Measurements from ENCODE around the gene PRAME. TPM values are rescaled to one million over a fixed set of nuclear protein-coding genes. Genes with fewer than 3 reads are reported as not detected.
"Not testable (repeated sequence)": the region's sequence is repeated elsewhere in the genome, so short reads cannot be mapped to it uniquely, and the experiment has no call there.

The PRAME gene
- polyA plus RNA-seq (2013), result 0.03 TPM

- H3K4me1 ChIP-seq (ENCODE audit: control extremely low read depth in 1 of 4, control insufficient read depth in 4 of 4, insufficient read depth in 4 of 4, low read length in 3 of 4), result peaks cover 0 to 2% (median 0%) of the 10 kb centered on the region in 4 experiments
- 57% methylated on average over 15 of the region's 32 CpGs for WGBS (ENCODE audit: insufficient coverage)
- H3K36me3 ChIP-seq (ENCODE audit: control insufficient read depth in 4 of 4, insufficient read depth in 4 of 4, low read length in 3 of 4), result no peaks in the 10 kb centered on the region
- ChIA-PET CTCF (interaction anchor here (0.8 to 3.5 kb wide), 6 partner anchors 8 to 22 kb away, joined by 3 to 13 read pairs (median 4); no protein-coding TSS in a partner anchor), POLR2A (interaction anchor here (0.5 kb wide), 1 partner anchor 50 kb away, joined by 3 read pairs; no protein-coding TSS in a partner anchor)
- no peak within 1 kb of the TSS for H3K4me3 ChIP-seq (ENCODE audit: control insufficient read depth in 1 of 7, extremely low read depth in 1 of 7, insufficient read depth in 4 of 7, low read depth in 2 of 7, low read length in 6 of 7)
- H3K9me3 ChIP-seq (ENCODE audit: control extremely low read depth in 1 of 5, control insufficient read depth in 4 of 5, insufficient read depth in 2 of 5, low read depth in 1 of 5, low read length in 4 of 5), result no peaks in the 10 kb centered on the region
- peak; percentile 84 to 91 (median 88) for DNase-seq
- H3K27me3 ChIP-seq (replicated peaks in 2 of 5; ENCODE audit: control insufficient read depth in 4 of 5, insufficient read depth in 5 of 5, low read length in 4 of 5), result no peaks in the 10 kb centered on the region
- peak within 1 kb of the TSS in 1 of 2 experiments; percentile 93 for H3K27ac ChIP-seq (ENCODE audit: insufficient read depth in 1 of 2, low read depth in 1 of 2, low read length in 2 of 2, poor library complexity in 1 of 2, severe bottlenecking in 2 of 2)
Measured at GRCh38 chr22:22558972-22559603, at the start of gene PRAME. PRAME (minus strand) TSS chr22:22559265; CDS start chr22:22556832, 2,433 bp downstream.

GRCh38 chr22:22608022-22608421, 49.0 kb upstream of the PRAME start:
- WGBS (ENCODE audit: insufficient coverage), result 100% methylated on average over 3 of the region's 3 CpGs
- POLR2A ChIA-PET; H3K27me3 ChIP-seq (replicated peaks in 2 of 5; ENCODE audit: control insufficient read depth in 4 of 5, insufficient read depth in 5 of 5, low read length in 4 of 5); H3K36me3 ChIP-seq (ENCODE audit: control insufficient read depth in 4 of 4, insufficient read depth in 4 of 4, low read length in 3 of 4); H3K9me3 ChIP-seq (ENCODE audit: control extremely low read depth in 1 of 5, control insufficient read depth in 4 of 5, insufficient read depth in 2 of 5, low read depth in 1 of 5, low read length in 4 of 5); H3K4me1 ChIP-seq (ENCODE audit: control extremely low read depth in 1 of 4, control insufficient read depth in 4 of 4, insufficient read depth in 4 of 4, low read length in 3 of 4); CTCF ChIA-PET; DNase-seq; H3K4me3 ChIP-seq (ENCODE audit: control insufficient read depth in 1 of 7, extremely low read depth in 1 of 7, insufficient read depth in 4 of 7, low read depth in 2 of 7, low read length in 6 of 7); H3K27ac ChIP-seq (ENCODE audit: insufficient read depth in 1 of 2, low read depth in 1 of 2, low read length in 2 of 2, poor library complexity in 1 of 2, severe bottlenecking in 2 of 2): not testable (repeated sequence)

- H3K9me3 ChIP-seq (ENCODE audit: control extremely low read depth in 1 of 5, control insufficient read depth in 4 of 5, insufficient read depth in 2 of 5, low read depth in 1 of 5, low read length in 4 of 5), result peaks cover 0 to 5% (median 2%) of the 10 kb centered on the region in 5 experiments
- no peaks in the 10 kb centered on the region for H3K36me3 ChIP-seq (ENCODE audit: control insufficient read depth in 4 of 4, insufficient read depth in 4 of 4, low read length in 3 of 4)
- no peak overlapping the region for H3K27ac ChIP-seq (ENCODE audit: insufficient read depth in 1 of 2, low read depth in 1 of 2, low read length in 2 of 2, poor library complexity in 1 of 2, severe bottlenecking in 2 of 2)
- no peak overlapping the region for H3K4me3 ChIP-seq (ENCODE audit: control insufficient read depth in 1 of 7, extremely low read depth in 1 of 7, insufficient read depth in 4 of 7, low read depth in 2 of 7, low read length in 6 of 7)
- ChIA-PET POLR2A (no interaction called here), CTCF (interaction anchor here (1.1 to 1.3 kb wide), 3 partner anchors 13 to 182 kb away, joined by 3 to 4 read pairs (median 3); no protein-coding TSS in a partner anchor)
- WGBS (ENCODE audit: insufficient coverage), result 20% methylated on average over 1 of the region's 3 CpGs
- peaks cover 0 to 3% (median 0%) of the 10 kb centered on the region in 4 experiments for H3K4me1 ChIP-seq (ENCODE audit: control extremely low read depth in 1 of 4, control insufficient read depth in 4 of 4, insufficient read depth in 4 of 4, low read length in 3 of 4)
- no peaks in the 10 kb centered on the region for H3K27me3 ChIP-seq (replicated peaks in 2 of 5; ENCODE audit: control insufficient read depth in 4 of 5, insufficient read depth in 5 of 5, low read length in 4 of 5)
- DNase-seq, result peak in 2 of 3 donors; percentile 34 to 49
Measured at GRCh38 chr22:22605074-22605404, 46.0 kb upstream of the PRAME start.

- DNase-seq, result no peak
- 83% methylated on average over 2 of the region's 3 CpGs for WGBS (ENCODE audit: insufficient coverage)
- no peaks in the 10 kb centered on the region for H3K36me3 ChIP-seq (ENCODE audit: control insufficient read depth in 4 of 4, insufficient read depth in 4 of 4, low read length in 3 of 4)
- CTCF ChIA-PET, result interaction anchor here (1.1 to 1.2 kb wide), 2 partner anchors 13 to 182 kb away, joined by 3 to 4 read pairs; no protein-coding TSS in a partner anchor
- H3K27ac ChIP-seq (ENCODE audit: insufficient read depth in 1 of 2, low read depth in 1 of 2, low read length in 2 of 2, poor library complexity in 1 of 2, severe bottlenecking in 2 of 2), result no peak overlapping the region
- no peaks in the 10 kb centered on the region for H3K27me3 ChIP-seq (replicated peaks in 2 of 5; ENCODE audit: control insufficient read depth in 4 of 5, insufficient read depth in 5 of 5, low read length in 4 of 5)
- H3K4me1 ChIP-seq (ENCODE audit: control extremely low read depth in 1 of 4, control insufficient read depth in 4 of 4, insufficient read depth in 4 of 4, low read length in 3 of 4), result peaks cover 0 to 3% (median 0%) of the 10 kb centered on the region in 4 experiments
- H3K4me3 ChIP-seq (ENCODE audit: control insufficient read depth in 1 of 7, extremely low read depth in 1 of 7, insufficient read depth in 4 of 7, low read depth in 2 of 7, low read length in 6 of 7), result no peak overlapping the region
- H3K9me3 ChIP-seq (ENCODE audit: control extremely low read depth in 1 of 5, control insufficient read depth in 4 of 5, insufficient read depth in 2 of 5, low read depth in 1 of 5, low read length in 4 of 5), result peaks cover 0 to 5% (median 2%) of the 10 kb centered on the region in 5 experiments
- POLR2A ChIA-PET, result no interaction called here
Measured at GRCh38 chr22:22604326-22605073, 45.4 kb upstream of the PRAME start.

GRCh38 chr22:22603470-22603947, 44.4 kb upstream of the PRAME start:
- H3K27ac ChIP-seq (ENCODE audit: insufficient read depth in 1 of 2, low read depth in 1 of 2, low read length in 2 of 2, poor library complexity in 1 of 2, severe bottlenecking in 2 of 2), result no peak overlapping the region
- WGBS (ENCODE audit: insufficient coverage), result 100% methylated on average over 2 of the region's 3 CpGs
- peaks cover 0 to 5% (median 2%) of the 10 kb centered on the region in 5 experiments for H3K9me3 ChIP-seq (ENCODE audit: control extremely low read depth in 1 of 5, control insufficient read depth in 4 of 5, insufficient read depth in 2 of 5, low read depth in 1 of 5, low read length in 4 of 5)
- H3K36me3 ChIP-seq (ENCODE audit: control insufficient read depth in 4 of 4, insufficient read depth in 4 of 4, low read length in 3 of 4), result no peaks in the 10 kb centered on the region
- CTCF ChIA-PET, result no interaction called here
- H3K4me3 ChIP-seq (ENCODE audit: control insufficient read depth in 1 of 7, extremely low read depth in 1 of 7, insufficient read depth in 4 of 7, low read depth in 2 of 7, low read length in 6 of 7), result no peak overlapping the region
- POLR2A ChIA-PET, result no interaction called here
- H3K27me3 ChIP-seq (replicated peaks in 2 of 5; ENCODE audit: control insufficient read depth in 4 of 5, insufficient read depth in 5 of 5, low read length in 4 of 5), result peaks cover 0 to 3% (median 0%) of the 10 kb centered on the region in 5 experiments
- no peak for DNase-seq
- peaks cover 0 to 3% (median 0%) of the 10 kb centered on the region in 4 experiments for H3K4me1 ChIP-seq (ENCODE audit: control extremely low read depth in 1 of 4, control insufficient read depth in 4 of 4, insufficient read depth in 4 of 4, low read length in 3 of 4)

GRCh38 chr22:22600531-22601261, 41.6 kb upstream of the PRAME start:
- H3K36me3 ChIP-seq (ENCODE audit: control insufficient read depth in 4 of 4, insufficient read depth in 4 of 4, low read length in 3 of 4), result no peaks in the 10 kb centered on the region
- no peak overlapping the region for H3K27ac ChIP-seq (ENCODE audit: insufficient read depth in 1 of 2, low read depth in 1 of 2, low read length in 2 of 2, poor library complexity in 1 of 2, severe bottlenecking in 2 of 2)
- WGBS (ENCODE audit: insufficient coverage), result 89% methylated on average over 6 of the region's 6 CpGs
- H3K4me3 ChIP-seq (ENCODE audit: control insufficient read depth in 1 of 7, extremely low read depth in 1 of 7, insufficient read depth in 4 of 7, low read depth in 2 of 7, low read length in 6 of 7), result no peak overlapping the region
- peaks cover 0 to 5% (median 0%) of the 10 kb centered on the region in 5 experiments for H3K9me3 ChIP-seq (ENCODE audit: control extremely low read depth in 1 of 5, control insufficient read depth in 4 of 5, insufficient read depth in 2 of 5, low read depth in 1 of 5, low read length in 4 of 5)
- H3K4me1 ChIP-seq (ENCODE audit: control extremely low read depth in 1 of 4, control insufficient read depth in 4 of 4, insufficient read depth in 4 of 4, low read length in 3 of 4), result peaks cover 0 to 3% (median 0%) of the 10 kb centered on the region in 4 experiments
- no peak for DNase-seq
- POLR2A ChIA-PET, result no interaction called here
- peaks cover 0 to 3% (median 0%) of the 10 kb centered on the region in 5 experiments for H3K27me3 ChIP-seq (replicated peaks in 2 of 5; ENCODE audit: control insufficient read depth in 4 of 5, insufficient read depth in 5 of 5, low read length in 4 of 5)
- CTCF ChIA-PET, result interaction anchor here (0.6 to 3.7 kb wide), 3 partner anchors 13 to 56 kb away, joined by 3 to 21 read pairs (median 3); no protein-coding TSS in a partner anchor
